GM23338 (cell line): ENCODE results near the gene ZNF485. TPM values are rescaled to one million over a fixed set of nuclear protein-coding genes. Genes with fewer than 3 reads are reported as not detected.
"Not testable (repeated sequence)": the region's sequence is repeated elsewhere in the genome, so short reads cannot be mapped to it uniquely, and the experiment has no call there.

Experiments
- ATAC-seq: fragments of 200-7000 bp; cut with Tn5 transposase; 3 replicates; pipeline ENCODE4 v1.9.1; 2020
- DNase-seq: peaks from one replicate; pipeline ENCODE4 v3.0.0-alpha.2; 2015; ENCODE audit warnings: low spot score
- H2AFZ ChIP-seq: fragments of 200-600 bp; sonication (generic); 2 replicates; pipeline ENCODE4 v1.8.0; 2016; ENCODE audit warnings: antibody characterized with exemption, mild to moderate bottlenecking, moderate library complexity
- H3F3A ChIP-seq: fragments of 200-600 bp; sonication (generic); replicated peaks from 2 replicates; pipeline ENCODE4 v1.8.0; 2017; ENCODE audit warnings: antibody characterized with exemption, mixed run types, low read depth
- H3K27ac ChIP-seq: fragments of 200-600 bp; sonication (generic); 2 replicates; pipeline ENCODE4 v1.6.1; 2016; ENCODE audit warnings: low read depth
- H3K27me3 ChIP-seq: fragments of 200-600 bp; sonication (generic); 2 replicates; pipeline ENCODE4 v1.8.0; 2016; ENCODE audit warnings: mild to moderate bottlenecking, mixed run types, moderate library complexity; ENCODE audit not compliant: insufficient read depth
- H3K36me3 ChIP-seq: fragments of 200-600 bp; sonication (generic); 2 replicates; pipeline ENCODE4 v1.8.0; 2016; ENCODE audit warnings: mild to moderate bottlenecking; ENCODE audit not compliant: insufficient read depth
- H3K4me1 ChIP-seq: fragments of 200-600 bp; sonication (generic); 2 replicates; pipeline ENCODE4 v1.8.0; 2016; ENCODE audit warnings: mild to moderate bottlenecking, moderate library complexity; ENCODE audit not compliant: insufficient read depth
- H3K4me2 ChIP-seq: fragments of 200-600 bp; sonication (generic); 2 replicates; pipeline ENCODE4 v1.7.1; 2017; ENCODE audit warnings: mixed run types
- H3K4me3 ChIP-seq: fragments of 200-600 bp; sonication (generic); 2 replicates; pipeline ENCODE4 v1.6.1; 2016; ENCODE audit warnings: mixed run types
- H3K79me2 ChIP-seq: fragments of 200-600 bp; sonication (generic); replicated peaks from 2 replicates; pipeline ENCODE4 v1.8.0; 2017; ENCODE audit warnings: mild to moderate bottlenecking; ENCODE audit not compliant: insufficient read depth
- H3K9me2 ChIP-seq: fragments of 200-600 bp; sonication (generic); 2 replicates; pipeline ENCODE4 v1.8.0; 2017; ENCODE audit not compliant: insufficient read depth
- H4K20me1 ChIP-seq: fragments of 200-600 bp; sonication (generic); replicated peaks from 2 replicates; pipeline ENCODE4 v1.8.0; 2017; ENCODE audit warnings: mild to moderate bottlenecking; ENCODE audit not compliant: insufficient read depth
- H3K27ac Mint-ChIP-seq: 2 replicates; pipeline ENCODE4 v1.8.0; 2020; ENCODE audit warnings: inconsistent platforms, mild to moderate bottlenecking, moderate library complexity, mixed read lengths
- H3K27me3 Mint-ChIP-seq: 3 replicates; pipeline ENCODE4 v1.8.0; 2022; ENCODE audit warnings: low read depth, mild to moderate bottlenecking, moderate library complexity, mixed read lengths, inconsistent platforms; ENCODE audit not compliant: insufficient read depth, poor library complexity
- H3K36me3 Mint-ChIP-seq: 3 replicates; pipeline ENCODE4 v1.8.0; 2021; ENCODE audit warnings: low read depth, mild to moderate bottlenecking, inconsistent platforms, moderate library complexity, mixed read lengths
- H3K4me1 Mint-ChIP-seq: 3 replicates; pipeline ENCODE4 v1.8.0; 2020; ENCODE audit warnings: mild to moderate bottlenecking, inconsistent platforms, mixed read lengths
- H3K4me3 Mint-ChIP-seq: 3 replicates; pipeline ENCODE4 v1.8.0; 2021; ENCODE audit warnings: moderate library complexity, mild to moderate bottlenecking, inconsistent platforms, mixed read lengths
- H3K9me3 Mint-ChIP-seq: 3 replicates; pipeline ENCODE4 v1.8.0; 2020; ENCODE audit warnings: moderate library complexity, mild to moderate bottlenecking, inconsistent platforms, mixed read lengths
- CREB1 ChIP-seq: fragments of 250-450 bp; sonication (Bioruptor Pico); IDR thresholded peaks from 2 replicates; pipeline ENCODE4 v1.5.0; 2020; ENCODE audit warnings: low read depth, mild to moderate bottlenecking, moderate library complexity
- JUNB ChIP-seq: IDR thresholded peaks from one replicate; pipeline ENCODE4 v1.6.1; 2016; ENCODE audit warnings: antibody characterized with exemption; ENCODE audit not compliant: unreplicated experiment
- NANOG ChIP-seq: IDR thresholded peaks from 2 replicates; pipeline ENCODE4 v1.6.1; 2016; ENCODE audit warnings: antibody characterized with exemption, borderline replicate concordance
- POLR2AphosphoS5 ChIP-seq: IDR thresholded peaks from 2 replicates; pipeline ENCODE4 v1.6.1; 2016; ENCODE audit warnings: antibody characterized with exemption, low read depth
- STAT1 ChIP-seq: IDR thresholded peaks from one replicate; pipeline ENCODE4 v1.6.1; 2016; ENCODE audit warnings: antibody characterized with exemption; ENCODE audit not compliant: unreplicated experiment
- ZNF331 ChIP-seq: fragments of 250-450 bp; sonication (Bioruptor Pico); IDR thresholded peaks from 2 replicates; pipeline ENCODE4 v1.5.0; 2020; ENCODE audit warnings: low read depth, mild to moderate bottlenecking, moderate library complexity
- polyA plus RNA-seq: library from polyadenylated mRNA; unstranded; fragments of >200 nt; fragmentation: Nextera tagmentation; extraction: Ambion mirVana; gene quantifications from 2 replicates; pipeline ENCODE4 v1.2.1, GENCODE V29; 2016
- total RNA-seq: library from RNA; depleted of rRNA; stranded (reverse); fragments of >200 nt; shearing (Covaris generic); gene quantifications from 2 replicates; pipeline ENCODE4 v1.2.3, GENCODE V29; 2014
- TF ChIP-seq, protein P1 (sequence below), 2 experiments: fragments of 200-600 bp in 1 of 2; sonication (generic) in 1 of 2; conservative IDR thresholded peaks; 2 replicates each; pipeline versions ENCODE4 v1.5.1 to v1.6.1; 2016 to 2017; ENCODE audit warnings: antibody characterized with exemption in 2 of 2, low read depth in 2 of 2, mild to moderate bottlenecking in 2 of 2, moderate library complexity in 1 of 2
- TF ChIP-seq, protein P2 (sequence below): IDR thresholded peaks from 2 replicates; pipeline ENCODE4 v1.6.1; 2016; ENCODE audit warnings: antibody characterized with exemption

Gene ZNF485
- total and polyA plus RNA-seq, 2 experiments from 2014 or later: 5.7 to 7.8 TPM

DNA sequence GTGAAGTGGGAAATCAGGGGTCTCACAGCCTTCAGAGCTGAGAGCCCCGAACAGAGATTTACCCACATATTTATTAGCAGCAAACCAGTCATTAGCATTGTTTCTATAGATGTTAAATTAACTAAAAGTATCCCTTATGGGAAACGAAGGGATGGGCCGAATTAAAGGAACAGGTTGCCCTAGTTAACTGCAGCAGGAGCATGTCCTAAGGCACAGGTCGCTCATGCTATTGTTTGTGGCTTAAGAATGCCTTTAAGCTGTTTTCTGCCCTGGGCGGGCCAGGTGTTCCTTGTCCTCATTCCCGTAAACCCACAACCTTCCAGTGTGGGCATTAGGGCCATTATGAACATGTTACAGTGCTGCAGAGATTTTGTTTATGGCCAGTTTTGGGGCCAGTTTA, 4.7 kb upstream of the ZNF485 start:
- not testable (repeated sequence) for H3K27me3 Mint-ChIP-seq, DNase-seq, H3K4me1 Mint-ChIP-seq, H3F3A ChIP-seq, H2AFZ ChIP-seq, H3K4me2 ChIP-seq, H3K79me2 ChIP-seq, H3K9me2 ChIP-seq, H3K4me3 Mint-ChIP-seq, H3K4me1 ChIP-seq, H4K20me1 ChIP-seq, ATAC-seq, H3K36me3 ChIP-seq, H3K27ac ChIP-seq, H3K36me3 Mint-ChIP-seq, H3K27ac Mint-ChIP-seq, H3K4me3 ChIP-seq, H3K27me3 ChIP-seq
- H3K9me3 Mint-ChIP-seq: peaks cover 50% of the 10 kb centered on the region

DNA sequence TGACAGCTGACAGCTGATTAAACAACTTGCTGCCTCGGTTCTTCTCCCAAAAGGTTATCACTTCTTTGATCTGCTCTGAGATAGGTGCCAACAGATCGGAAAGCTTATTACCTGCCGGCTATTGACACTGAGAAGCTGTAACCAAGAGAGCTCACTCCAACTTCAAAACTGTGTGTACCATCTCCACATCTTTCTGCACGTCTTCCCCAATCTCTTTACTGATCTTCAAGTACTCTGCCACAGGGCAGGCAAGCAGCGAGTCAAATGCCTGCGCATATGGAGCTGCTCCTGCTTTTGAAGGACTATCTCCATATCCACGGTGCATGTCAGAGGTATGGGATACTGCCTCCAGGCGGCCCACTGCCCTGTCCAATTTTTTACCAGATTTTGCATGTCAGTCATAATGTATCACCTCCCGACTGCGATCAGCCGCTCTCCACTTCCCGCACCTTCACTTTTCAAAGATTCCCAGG, 352 bp upstream of the ZNF485 start:
- Histone ChIP-seq H2AFZ (peak overlapping the region; percentile 94), H3K27me3 (no peaks in the 10 kb centered on the region), H4K20me1 (no peaks in the 10 kb centered on the region), H3K4me3 (peak overlapping the region; percentile 75), H3F3A (no peaks in the 10 kb centered on the region), H3K36me3 (peaks cover 7% of the 10 kb centered on the region; the same call in 1 of the 2 replicates), H3K79me2 (no peaks in the 10 kb centered on the region), H3K9me2 (peaks cover 3% of the 10 kb centered on the region; the same call in 1 of the 2 replicates), H3K4me1 (no peaks in the 10 kb centered on the region; the same call in 1 of the 2 replicates), H3K27ac (no peak overlapping the region), H3K4me2 (peak overlapping the region; percentile 89)
- H3K36me3 Mint-ChIP-seq: peaks cover 33% of the 10 kb centered on the region
- DNase-seq: peak; percentile 1
- H3K9me3 Mint-ChIP-seq: peaks cover 27% of the 10 kb centered on the region
- no peak overlapping the region for H3K27ac Mint-ChIP-seq
- ATAC-seq: peak; percentile 21
- peak overlapping the region; percentile 84 for H3K4me3 Mint-ChIP-seq
- TF ChIP-seq, protein P1, sequence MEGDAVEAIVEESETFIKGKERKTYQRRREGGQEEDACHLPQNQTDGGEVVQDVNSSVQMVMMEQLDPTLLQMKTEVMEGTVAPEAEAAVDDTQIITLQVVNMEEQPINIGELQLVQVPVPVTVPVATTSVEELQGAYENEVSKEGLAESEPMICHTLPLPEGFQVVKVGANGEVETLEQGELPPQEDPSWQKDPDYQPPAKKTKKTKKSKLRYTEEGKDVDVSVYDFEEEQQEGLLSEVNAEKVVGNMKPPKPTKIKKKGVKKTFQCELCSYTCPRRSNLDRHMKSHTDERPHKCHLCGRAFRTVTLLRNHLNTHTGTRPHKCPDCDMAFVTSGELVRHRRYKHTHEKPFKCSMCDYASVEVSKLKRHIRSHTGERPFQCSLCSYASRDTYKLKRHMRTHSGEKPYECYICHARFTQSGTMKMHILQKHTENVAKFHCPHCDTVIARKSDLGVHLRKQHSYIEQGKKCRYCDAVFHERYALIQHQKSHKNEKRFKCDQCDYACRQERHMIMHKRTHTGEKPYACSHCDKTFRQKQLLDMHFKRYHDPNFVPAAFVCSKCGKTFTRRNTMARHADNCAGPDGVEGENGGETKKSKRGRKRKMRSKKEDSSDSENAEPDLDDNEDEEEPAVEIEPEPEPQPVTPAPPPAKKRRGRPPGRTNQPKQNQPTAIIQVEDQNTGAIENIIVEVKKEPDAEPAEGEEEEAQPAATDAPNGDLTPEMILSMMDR (conservative IDR thresholded peaks at IDR 0.05; ENCODE audit: low read depth in 2 of 2): no peak
- TF ChIP-seq CREB1 (no peak), POLR2AphosphoS5 (no peak), JUNB (no peak), STAT1 (no peak), ZNF331 (CRISPR knock-in tag) (no peak), NANOG (no peak)
- TF ChIP-seq, protein P2, sequence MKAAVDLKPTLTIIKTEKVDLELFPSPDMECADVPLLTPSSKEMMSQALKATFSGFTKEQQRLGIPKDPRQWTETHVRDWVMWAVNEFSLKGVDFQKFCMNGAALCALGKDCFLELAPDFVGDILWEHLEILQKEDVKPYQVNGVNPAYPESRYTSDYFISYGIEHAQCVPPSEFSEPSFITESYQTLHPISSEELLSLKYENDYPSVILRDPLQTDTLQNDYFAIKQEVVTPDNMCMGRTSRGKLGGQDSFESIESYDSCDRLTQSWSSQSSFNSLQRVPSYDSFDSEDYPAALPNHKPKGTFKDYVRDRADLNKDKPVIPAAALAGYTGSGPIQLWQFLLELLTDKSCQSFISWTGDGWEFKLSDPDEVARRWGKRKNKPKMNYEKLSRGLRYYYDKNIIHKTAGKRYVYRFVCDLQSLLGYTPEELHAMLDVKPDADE: no peak
- peaks cover 10% of the 10 kb centered on the region for H3K4me1 Mint-ChIP-seq
- H3K27me3 Mint-ChIP-seq: peaks cover 11% of the 10 kb centered on the region

DNA sequence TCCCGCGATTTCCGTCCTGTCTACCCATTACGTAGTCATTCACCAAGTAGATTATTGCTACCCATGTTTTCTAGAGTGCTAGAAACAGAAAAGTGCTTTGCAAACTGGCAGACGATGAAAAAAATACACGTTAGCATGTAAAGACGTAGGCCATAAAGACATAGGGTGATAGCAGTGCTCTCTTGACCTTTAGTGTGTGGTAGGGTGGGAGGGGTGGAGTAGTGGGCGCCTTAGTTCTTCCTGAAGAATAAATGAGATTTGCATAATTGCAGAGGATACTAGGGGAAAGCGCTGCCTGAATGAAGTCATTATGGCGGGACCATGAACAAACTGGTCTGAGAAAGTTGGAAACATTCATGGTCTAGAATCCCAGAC, 948 bp downstream of the ZNF485 start:
- Histone ChIP-seq H3K27ac (no peak overlapping the region), H3K27me3 (no peaks in the 10 kb centered on the region), H3K4me3 (peak overlapping the region; percentile 75), H3K36me3 (peaks cover 16% of the 10 kb centered on the region; the same call in 1 of the 2 replicates), H3K4me2 (peak overlapping the region; percentile 89), H4K20me1 (no peaks in the 10 kb centered on the region), H3K9me2 (peaks cover 3% of the 10 kb centered on the region; the same call in 1 of the 2 replicates), H3K4me1 (no peaks in the 10 kb centered on the region; the same call in 1 of the 2 replicates), H2AFZ (peak overlapping the region; percentile 87), H3F3A (no peaks in the 10 kb centered on the region), H3K79me2 (no peaks in the 10 kb centered on the region)
- peak overlapping the region; percentile 84 for H3K4me3 Mint-ChIP-seq
- H3K36me3 Mint-ChIP-seq: peaks cover 45% of the 10 kb centered on the region
- H3K27ac Mint-ChIP-seq: no peak overlapping the region
- H3K27me3 Mint-ChIP-seq: peaks cover 9% of the 10 kb centered on the region
- ATAC-seq: no peak
- TF ChIP-seq, protein P1 (conservative IDR thresholded peaks at IDR 0.05; ENCODE audit: low read depth in 2 of 2): no peak
- TF ChIP-seq, protein P2: no peak
- TF ChIP-seq STAT1: no peak
- no peak for TF ChIP-seq CREB1
- H3K4me1 Mint-ChIP-seq: peaks cover 10% of the 10 kb centered on the region
- H3K9me3 Mint-ChIP-seq: peaks cover 15% of the 10 kb centered on the region
- DNase-seq: no peak
